Skin of body (tissue), 2 donors: Measurements from ENCODE around the gene TULP1. TPM values are rescaled to one million over a fixed set of nuclear protein-coding genes. Genes with fewer than 3 reads are reported as not detected.
"Not testable (repeated sequence)": the region's sequence is repeated elsewhere in the genome, so short reads cannot be mapped to it uniquely, and the experiment has no call there.

Source experiments
- DNase-seq: peaks from one replicate; lab custom pipeline; 2025; lab: John Stamatoyannopoulos, UW
- total RNA-seq: library from RNA; depleted of rRNA; stranded (reverse); fragments of >200 nt; gene quantifications from one replicate; pipeline ENCODE4 v1.2.3, GENCODE V29; 2014

TULP1 gene
- total RNA-seq, 1 donor from 2014 or later, result 0.39 TPM

DNA sequence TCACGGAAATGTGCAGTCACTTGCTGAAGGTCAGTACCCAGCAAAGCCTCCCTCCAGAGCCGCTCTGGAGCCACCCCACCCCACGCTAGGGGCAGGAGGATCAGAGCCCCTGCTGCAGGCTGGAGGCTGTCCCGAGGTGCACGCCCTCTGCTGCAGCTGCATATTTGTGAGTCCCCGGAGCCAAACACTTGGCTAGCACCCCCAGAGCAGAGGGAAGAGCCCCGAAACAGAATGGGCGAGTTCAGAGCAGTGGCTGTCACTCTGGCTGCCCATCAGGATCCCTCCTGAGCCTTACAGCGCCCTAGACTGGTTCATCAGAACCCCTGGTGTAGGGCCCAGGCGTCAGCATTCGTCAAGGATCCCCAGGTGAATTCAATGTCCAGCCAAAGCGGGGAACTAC is 9.5 kb upstream of the TULP1 start:
- no peak for DNase-seq

DNA sequence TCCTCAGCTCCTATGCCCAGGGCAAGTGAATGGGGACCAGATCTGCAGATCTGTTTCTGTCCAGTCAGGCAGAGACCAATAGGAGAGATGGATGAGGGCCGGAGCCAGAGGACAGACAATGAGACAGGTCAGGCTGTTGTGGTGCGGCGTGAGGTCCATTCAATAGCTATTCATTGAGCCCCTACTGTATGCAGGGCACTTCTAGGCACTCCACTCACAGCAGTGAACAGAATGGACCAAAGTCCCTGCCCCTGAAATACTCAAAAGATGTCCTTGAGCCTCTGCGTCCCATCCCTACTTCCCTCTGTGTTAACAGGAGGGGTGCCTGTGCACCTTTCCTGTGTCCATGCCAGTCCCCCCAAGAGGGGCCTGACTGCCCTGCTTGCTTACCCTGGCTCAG is 8.5 kb upstream of the TULP1 start:
- no peak for DNase-seq

DNA sequence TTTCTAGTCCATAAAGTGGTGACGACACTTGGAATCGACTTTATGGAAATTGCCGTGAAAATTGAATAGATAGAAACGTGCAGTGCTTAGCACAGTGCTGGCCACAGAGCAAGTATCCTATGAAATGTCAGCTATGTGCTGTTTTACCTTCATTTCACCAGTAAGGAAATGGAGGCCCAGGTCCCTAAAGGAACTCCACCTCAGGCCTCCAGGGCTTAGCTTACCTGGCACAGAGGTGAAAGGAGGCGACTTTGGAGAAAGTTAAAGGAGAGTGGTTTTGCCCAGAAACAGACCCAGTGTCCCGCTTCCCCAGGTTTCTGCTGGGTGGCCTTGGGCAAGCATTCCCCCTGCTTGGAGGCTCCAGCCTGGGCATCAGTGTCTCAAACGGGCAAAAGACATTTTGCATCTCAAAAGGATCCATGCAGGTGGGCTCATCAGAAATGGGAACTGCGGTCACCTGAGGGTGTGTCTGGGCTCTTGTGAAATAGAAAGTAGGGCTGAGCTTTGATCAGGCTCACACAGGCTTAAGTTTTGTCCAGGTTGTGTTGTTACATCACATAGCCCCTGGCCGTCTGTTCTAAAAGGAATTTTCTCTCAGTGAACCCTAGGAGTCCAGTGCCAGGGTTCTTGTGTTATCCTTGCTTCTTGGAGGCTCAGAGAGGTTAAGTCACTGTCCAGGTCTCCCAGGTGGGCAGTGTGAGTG is 6.8 kb upstream of the TULP1 start:
- DNase-seq, result no peak

DNA sequence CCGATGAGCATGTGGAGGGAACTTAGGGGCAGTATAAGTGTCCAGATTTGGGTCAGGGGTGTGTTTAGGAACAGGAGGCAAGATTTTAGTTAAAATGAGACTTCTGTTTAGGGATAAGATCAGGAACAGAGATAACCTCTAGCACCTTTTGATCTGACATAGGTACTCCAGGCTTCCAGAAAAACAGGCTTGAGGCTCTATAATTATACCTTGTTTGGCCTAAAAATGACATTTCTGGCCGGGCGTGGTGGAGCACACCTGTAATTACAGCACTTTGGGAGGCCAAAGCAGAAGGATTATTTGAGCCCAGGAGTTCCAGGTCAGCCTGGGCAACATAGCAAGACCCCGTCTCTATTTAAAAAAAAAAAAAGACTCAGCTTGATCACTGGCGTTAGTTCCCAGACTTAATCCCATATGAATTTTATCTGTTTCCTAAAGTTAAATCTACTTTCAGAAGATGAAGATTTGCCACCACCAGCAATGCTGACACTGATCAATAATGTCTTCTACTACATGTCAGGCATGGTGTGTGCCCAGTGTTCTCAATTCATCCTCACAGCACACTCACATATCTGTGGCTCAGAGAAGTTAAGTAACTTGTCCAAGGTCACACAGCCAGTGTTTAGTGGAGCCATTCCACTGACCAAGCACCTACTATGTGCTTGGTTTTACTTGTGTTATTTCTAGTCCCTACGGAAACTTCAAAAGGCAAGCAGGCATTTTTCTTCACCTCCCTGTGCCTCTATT is 6.0 kb upstream of the TULP1 start:
- no peak for DNase-seq

DNA sequence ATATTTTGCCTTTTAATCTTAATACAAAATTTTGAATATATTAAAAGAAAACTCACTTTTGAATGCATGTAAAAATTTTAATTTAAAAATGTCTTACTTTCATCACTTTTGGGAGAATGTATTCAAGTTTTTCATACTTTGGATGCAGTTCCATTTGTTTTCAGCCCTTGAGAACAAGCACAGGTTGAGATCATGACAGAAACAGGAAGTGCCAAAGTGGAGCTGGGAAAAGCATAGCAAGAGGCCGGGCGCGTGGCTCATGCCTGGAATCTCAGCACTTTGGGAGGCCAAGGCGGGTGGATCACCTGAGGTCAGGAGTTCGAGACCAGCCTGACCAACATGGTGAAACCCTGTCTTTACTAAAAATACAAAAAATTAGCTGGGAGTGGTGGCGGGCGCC is 5.3 kb upstream of the TULP1 start:
- DNase-seq, result not testable (repeated sequence)

DNA sequence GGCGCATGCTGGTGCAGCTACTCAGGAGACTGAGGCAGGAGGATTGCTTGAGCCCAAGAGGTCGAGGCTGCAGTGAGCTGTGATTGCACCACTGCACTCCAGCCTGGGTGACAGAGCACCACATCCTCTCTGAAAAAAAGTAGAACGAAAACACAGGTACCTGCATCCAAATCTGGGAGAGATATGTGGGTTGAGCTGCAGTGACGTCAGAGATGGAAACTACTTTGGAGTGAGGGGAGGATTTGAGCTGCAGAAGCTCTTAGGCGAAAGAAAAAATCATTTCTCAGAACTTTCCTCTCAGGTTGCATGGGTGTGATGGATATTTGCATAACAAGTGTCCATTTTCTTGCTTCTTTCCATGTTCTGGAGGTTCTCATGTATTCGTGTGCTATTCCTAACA is 4.0 kb upstream of the TULP1 start:
- no peak for DNase-seq

DNA sequence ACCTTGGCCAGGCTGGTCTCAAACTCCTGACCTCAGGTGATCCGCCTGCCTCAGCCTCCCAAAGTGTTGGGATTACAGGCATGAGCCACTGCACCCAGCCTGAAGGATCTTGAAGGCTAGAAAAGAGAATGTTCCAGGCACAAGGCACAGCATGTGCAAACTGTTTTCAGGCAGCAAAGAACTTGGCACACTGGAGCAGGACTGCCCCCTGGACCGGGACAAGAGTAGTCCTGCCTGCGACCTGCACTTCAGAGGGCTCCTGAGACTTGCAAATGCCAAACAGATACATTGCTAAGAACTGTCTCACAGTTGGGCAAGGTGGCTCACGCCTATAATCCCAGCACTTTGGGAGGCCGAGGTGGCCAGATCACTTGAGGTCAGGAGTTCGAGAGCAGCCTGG is 3.2 kb upstream of the TULP1 start:
- not testable (repeated sequence) for DNase-seq

DNA sequence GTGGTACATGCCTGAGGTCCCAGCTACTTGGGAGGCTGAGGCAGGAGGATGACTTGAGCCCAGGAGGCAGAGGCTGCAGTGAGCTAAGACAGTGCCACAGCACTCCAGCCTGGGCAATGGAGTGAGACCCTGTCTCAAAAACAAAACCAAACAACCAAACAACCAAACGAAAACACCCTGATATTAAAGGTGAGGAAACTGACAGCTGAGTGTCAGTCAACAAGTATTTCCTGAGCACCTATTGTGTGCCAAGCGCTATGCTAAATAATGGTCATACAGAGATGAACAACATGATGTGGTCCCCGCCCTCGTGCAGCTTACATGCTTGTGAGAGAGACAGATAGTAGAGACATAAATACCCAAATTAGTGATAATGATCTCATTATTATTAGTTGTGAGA is 1.9 kb upstream of the TULP1 start:
- DNase-seq, result no peak

DNA sequence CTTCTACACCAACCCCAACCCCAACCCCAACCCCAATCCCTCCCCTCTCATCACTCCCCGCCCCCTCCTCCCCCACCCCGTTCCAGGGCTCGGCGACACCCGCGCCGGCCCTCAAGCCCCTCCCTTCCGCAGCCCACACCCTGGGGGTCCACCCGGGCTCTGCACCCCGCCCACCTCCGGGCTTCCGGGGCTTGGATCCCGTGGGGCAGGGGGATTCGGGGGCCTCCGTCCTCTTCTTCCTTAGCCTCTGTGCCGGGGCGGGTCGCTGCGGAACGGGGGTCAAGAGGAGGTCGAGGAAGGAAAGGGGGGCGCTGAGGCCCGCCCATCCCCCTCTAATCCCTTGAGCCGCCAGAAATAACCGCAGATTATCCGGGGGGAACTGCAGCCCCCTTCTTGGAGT is 690 bp downstream of the TULP1 start:
- no peak for DNase-seq

DNA sequence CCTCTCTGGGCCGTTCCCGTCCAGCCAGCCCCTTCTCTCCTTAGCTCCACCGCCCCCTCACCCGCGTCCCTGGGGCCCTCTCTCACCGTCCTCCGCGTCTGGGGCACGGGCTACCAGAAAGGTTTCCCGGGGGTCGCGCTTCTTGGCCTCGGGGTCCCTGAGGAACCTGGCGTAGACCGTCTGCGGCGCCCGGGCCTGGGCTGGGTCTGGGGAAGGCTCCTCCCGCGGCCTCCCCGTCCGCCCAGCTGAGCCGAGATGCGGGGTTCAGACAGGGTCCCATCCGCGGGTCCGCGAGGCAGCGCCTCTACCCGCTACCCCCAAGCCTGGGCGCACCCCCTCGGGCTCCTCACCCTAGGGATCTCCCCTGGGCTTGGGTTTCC is 1.1 kb downstream of the TULP1 start:
- DNase-seq, result no peak

DNA sequence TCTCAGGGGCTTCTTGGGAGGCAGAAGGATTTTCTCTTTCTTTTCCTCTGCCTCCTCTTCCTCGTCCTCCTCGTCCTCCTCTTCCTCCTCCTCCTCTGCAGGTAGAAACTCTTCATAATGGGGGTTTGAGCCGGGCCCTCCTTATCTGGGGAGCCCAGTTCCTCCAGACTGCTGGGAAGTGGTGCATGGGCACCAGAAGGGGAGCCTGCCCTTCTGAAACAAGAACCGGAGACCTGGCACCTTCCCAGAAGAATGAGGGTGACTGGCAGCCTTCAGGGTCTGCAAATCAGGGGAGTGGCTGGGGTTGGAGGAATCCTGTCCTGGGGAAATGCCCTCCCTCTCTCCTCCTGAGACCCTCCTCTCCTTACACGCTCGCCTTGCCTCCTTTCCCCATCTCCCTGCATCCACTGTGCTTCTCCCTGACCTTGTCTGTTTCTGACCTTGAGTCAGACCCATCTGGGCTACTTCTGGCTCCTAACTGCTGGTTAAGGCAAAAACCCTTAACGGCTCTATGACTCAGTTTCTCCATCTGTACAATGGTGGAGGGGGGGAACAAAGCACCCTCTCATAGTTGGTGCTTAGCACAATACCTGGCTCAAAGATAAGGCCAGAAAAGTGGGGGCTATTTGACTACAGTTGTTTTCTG is 1.7 kb downstream of the TULP1 start:
- DNase-seq, result no peak

DNA sequence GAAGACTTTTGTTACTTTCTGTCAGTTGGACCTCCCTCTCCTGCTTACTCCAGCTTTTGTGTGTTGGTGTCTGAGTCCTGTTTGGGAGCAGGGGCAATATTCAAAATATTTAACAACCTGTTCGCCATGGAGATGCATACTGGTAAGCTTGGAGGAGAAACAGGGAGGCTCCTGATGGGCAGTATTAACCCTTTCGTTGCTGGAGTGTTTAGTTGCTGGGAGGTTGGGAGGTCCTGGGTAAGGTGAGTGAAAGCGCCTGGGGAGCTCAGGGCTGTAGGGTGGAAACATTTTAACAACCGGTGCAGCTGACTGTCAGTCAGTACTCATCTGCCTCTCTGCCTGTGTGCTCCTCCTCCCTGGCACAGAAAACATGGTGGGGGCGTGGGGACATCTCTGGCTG is 4.2 kb downstream of the TULP1 start:
- DNase-seq, result no peak

DNA sequence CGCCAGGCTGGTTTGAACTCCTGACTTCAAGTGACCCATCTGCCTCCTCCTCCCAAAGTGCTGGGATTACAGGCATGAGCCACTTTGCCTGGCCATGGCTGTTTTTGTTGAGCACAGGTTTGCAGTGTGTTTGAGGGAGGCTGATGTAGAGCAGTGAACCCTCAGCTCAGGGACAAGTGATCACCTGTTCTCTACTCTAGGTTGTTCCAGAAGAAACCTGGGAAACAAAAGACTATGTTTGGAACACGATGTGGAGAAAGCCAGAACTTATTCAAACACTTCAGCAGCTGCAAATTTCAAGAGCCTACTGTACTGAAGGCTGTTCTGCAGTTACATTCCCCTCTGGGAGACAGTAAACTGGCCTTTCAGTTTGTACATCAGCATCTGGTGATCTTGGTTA is 4.7 kb downstream of the TULP1 start:
- no peak for DNase-seq

DNA sequence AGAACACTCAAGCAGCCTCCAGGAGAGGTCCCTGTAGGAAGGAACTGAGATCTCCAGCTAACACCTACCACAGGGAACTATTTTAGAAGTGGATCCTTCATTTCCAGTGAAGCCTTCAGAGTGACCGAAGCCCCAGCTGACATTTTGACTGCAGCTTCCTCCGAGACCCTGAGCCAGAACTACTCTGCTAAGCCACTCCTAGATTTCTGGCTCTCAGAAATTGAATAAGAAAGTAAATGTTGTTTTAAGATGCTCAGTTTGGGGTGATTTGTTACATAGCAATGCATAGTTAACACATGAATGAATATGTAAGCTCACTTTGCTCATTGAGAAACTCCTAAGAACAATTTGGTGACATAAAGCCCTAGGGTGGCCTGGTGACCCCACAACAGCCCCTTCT is 5.5 kb downstream of the TULP1 start:
- DNase-seq, result no peak

DNA sequence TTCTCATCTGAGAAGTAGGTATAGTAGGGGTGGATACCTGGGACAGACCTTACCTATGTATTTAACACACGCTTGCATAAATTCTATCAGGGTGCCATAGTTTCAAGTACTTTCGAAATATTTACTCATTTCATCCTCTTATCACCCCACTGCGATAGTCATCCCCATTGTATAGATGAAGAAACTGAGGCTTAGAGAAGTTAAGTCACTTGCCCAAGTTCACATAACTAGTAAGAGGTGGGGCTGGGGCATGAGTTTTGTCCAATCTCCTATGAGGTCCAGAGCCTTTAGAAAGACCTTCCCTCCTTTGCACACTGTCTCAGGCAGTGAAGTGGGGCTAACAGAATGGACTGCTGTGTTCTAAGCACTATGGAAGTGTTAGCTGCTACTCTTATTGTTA is 6.2 kb downstream of the TULP1 start:
- DNase-seq, result no peak

DNA sequence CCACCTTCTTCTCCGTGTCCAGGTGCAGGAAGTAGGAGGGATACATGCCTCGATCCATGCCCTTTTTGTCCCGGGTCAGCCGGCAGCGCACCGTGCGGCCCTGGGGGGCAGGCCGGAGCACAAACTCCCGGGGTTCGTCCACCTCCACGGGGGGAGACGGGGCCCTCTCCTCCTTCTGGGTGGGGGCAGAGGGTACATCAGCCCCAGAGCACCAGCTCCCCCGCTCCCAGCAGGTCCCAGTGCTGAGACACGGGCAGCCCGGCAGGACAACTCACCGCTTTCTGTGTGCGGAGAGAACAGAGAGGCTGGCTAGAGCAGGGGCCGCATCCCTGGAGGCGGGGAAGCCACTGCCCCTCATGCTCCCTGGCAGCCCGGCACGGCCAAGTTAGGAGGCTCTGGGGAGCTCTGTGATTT is 6.7 kb downstream of the TULP1 start:
- no peak for DNase-seq

DNA sequence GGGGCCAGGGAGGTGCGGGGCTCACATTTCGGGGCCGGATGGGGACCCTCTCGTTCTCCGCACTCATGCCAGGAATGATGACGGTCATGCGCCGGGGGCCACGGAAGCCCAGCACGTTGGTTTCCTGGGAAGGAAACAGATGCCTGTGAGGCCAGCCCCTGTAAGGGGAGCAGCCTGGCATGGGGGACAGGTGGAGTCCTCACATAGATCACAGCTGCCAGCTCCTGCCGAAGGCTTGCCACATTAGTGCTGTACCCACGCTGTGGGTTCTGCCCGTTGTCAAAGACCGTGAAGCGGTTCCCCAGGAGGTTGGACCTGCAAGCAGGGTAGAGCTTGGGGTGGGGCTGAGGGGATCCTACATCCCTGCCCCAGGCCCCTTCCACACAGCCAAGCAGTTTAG is 9.2 kb downstream of the TULP1 start:
- no peak for DNase-seq

DNA sequence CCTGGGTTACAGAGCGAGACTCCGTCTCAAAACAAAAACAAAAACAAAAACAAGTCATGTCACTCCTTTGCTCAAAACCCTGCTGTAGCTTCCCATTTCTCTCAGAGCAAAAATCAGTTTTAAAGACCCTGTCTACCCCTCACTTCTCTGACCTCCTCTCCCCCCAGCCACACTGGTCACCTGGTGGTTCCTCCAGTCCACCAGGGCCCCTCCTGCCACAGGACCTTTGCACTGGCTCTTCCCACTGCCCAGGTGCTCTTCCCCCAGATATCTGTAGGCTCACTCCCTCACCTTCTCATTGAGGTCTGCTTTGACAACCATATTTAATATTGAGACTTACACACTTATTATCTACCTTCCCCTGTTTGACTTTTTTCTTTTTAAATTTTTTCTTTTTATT is 10.9 kb downstream of the TULP1 start:
- no peak for DNase-seq

DNA sequence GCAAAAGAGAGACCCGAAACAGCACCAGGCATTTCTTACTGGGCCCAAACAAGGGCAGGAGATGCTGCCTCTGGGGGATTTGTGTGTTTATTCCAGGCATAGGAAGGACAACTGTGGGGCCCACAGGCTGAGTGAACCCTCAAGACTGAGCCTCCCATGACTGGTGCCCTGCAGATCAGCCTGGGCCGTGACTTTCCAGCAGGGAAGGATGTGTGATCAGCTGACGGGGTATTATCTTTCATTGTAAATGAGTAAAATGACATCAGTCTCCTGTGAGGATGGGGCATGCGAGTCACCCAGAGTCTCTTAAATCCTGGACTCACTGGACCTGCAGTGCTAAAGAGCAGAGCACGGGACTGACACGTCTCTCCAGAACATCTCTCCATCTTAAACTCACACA is 11.9 kb downstream of the TULP1 start:
- no peak for DNase-seq

DNA sequence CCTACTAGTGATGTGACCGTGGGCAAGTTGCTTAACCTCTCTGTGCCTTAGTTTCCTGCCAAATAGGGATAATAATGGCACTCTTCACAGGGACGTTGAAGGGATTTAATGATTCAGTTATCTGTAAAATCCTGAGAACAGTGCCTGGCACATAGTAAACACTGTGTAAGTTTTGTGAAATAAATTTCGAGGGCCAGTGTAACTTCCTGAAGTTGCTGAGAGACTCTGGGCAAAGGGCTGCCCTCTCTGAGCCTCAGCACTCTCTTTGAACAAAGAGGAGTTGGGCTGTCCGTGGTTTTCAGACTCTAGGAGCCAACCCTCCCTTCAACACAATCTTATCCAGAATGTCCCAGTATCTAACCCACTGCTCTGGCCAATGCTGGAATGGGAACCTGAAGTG is 13.3 kb downstream of the TULP1 start:
- DNase-seq, result no peak

DNA sequence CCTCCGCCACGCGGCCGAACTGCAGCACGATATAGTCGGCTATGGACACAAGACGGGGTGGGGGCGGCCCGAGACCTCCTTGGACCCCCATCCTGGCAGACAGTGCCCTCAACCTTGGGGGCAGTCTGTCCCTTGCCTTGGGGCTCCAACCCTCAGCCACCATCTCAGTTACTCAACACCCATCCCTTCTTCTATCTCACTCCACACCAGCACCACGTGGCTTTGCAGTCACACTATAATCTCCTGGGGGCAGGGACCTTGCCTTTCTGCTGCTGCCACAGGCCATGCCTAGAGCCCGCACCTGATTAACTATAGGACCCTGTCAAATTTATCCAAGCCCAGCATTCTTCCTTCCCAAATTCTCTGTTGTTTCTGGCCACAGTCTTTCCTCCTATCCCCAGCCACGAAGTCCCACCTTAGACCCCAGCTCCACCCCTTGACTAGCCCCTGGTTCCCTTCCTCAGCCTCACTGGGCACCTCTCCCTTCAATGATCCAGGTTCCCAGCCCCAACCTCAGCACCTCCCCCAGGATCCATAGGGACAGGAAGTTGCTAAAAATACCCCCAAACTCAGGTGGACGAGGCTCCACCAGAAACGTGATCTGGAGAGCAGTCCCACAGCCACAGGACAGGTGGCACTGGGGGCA is 14.2 kb downstream of the TULP1 start:
- no peak for DNase-seq
